Measurements from ENCODE around the gene FAM171A1.
"Not testable (repeated sequence)": the region's sequence is repeated elsewhere in the genome, so short reads cannot be mapped to it uniquely, and the experiment has no call there.

FAM171A1 gene

DNA sequence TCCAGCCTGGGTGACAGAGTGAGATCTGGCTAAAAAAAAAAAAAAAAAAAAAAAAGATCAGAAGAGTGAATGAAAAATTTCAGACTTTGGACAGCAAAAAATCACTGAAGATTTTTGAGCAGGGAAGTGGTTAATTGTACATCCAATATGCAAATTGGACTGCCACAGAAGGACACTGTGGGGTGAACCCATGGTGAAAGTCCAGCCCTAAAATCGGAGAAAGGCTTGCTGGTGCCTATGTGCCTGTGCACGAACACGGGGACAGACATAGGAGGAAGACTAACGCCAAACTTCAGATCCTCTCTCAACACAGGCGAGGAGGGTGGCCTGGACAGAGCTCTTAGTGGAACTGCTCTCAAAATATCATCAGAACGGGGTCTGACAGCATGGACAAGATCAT is 65.5 kb downstream of the FAM171A1 start:
- no peaks in the 10 kb centered on the region for H3K4me1 ChIP-seq (ENCODE audit: control insufficient read depth, insufficient read depth, low read length)
- H3K27ac ChIP-seq (ENCODE audit: low read length), result no peak overlapping the region
- no peaks in the 10 kb centered on the region for H3K27me3 ChIP-seq (ENCODE audit: control insufficient read depth in 1 of 2, insufficient read depth in 2 of 2, low read length in 2 of 2)
- no peaks in the 10 kb centered on the region for H3K9me3 ChIP-seq (ENCODE audit: control insufficient read depth in 2 of 2, low read length in 2 of 2)
- H3K4me3 ChIP-seq (ENCODE audit: low read length in 2 of 2), result no peak overlapping the region
- H3K36me3 ChIP-seq (ENCODE audit: control insufficient read depth in 2 of 2, insufficient read depth in 2 of 2, low read length in 2 of 2), result no peaks in the 10 kb centered on the region
- H3K9ac ChIP-seq (ENCODE audit: low read length in 2 of 2), result no peak overlapping the region

DNA sequence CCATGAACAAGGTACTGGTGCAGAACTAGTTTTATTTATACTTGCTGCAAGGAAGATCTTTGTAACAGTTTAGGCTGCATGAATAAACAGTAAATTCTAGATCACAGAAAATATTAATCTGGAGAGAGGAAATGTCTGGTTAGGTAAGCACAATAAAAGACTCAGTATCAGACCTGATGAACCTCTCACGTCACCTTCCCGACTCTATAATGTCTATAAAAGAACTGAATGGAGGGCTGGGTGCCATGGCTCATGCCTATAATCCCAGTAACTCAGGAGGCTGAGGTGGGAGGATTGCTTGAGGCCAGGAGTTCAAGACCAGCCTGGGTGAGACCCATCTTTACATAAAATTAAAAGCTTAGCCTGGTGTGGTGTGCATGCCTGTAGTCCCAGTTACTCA is 65.9 kb downstream of the FAM171A1 start:
- Histone ChIP-seq H3K9ac (ENCODE audit: low read length in 2 of 2) (no peak overlapping the region), H3K27me3 (ENCODE audit: control insufficient read depth in 1 of 2, insufficient read depth in 2 of 2, low read length in 2 of 2) (no peaks in the 10 kb centered on the region), H3K27ac (ENCODE audit: low read length) (no peak overlapping the region), H3K9me3 (ENCODE audit: control insufficient read depth in 2 of 2, low read length in 2 of 2) (no peaks in the 10 kb centered on the region), H3K4me3 (ENCODE audit: low read length in 2 of 2) (no peak overlapping the region), H3K36me3 (ENCODE audit: control insufficient read depth in 2 of 2, insufficient read depth in 2 of 2, low read length in 2 of 2) (no peaks in the 10 kb centered on the region), H3K4me1 (ENCODE audit: control insufficient read depth, insufficient read depth, low read length) (no peaks in the 10 kb centered on the region)

DNA sequence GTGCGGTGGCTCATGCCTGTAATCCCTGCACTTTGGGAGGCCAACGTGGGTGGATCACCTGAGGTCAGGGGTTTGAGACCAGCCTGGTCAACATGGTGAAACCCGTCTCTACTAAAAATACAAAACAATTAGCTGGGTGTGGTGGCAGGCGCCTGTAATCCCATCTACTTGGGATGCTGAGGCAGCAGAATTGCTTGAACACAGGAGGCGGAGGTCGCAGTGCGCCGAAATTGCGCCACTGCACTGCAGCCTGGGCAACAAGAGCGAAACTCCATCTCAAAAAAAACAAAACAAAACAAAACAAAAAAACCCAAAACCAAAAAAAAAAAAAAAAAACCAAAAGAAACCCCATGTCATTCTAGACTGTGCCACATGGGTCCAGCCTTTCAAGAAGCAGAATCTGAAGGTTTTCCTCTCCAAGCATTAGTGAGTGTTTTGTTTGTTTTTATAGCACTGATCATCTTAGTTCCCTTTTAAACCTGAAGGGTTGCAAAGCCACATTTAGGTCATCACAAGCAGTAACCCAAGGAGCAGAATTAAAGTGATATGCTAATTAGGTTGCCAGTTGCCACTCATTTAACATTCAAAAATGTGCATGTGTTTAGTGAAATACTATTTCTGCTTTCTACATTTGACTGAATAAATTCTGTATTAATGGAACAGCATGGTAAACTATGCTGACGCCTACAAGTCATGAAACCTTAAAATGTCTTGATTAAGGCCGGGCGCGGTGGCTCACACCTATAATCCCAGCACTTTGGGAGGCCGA is 68.7 kb downstream of the FAM171A1 start:
- not testable (repeated sequence) for H3K36me3 ChIP-seq (ENCODE audit: control insufficient read depth in 2 of 2, insufficient read depth in 2 of 2, low read length in 2 of 2); H3K4me1 ChIP-seq (ENCODE audit: control insufficient read depth, insufficient read depth, low read length); H3K27me3 ChIP-seq (ENCODE audit: control insufficient read depth in 1 of 2, insufficient read depth in 2 of 2, low read length in 2 of 2); H3K9ac ChIP-seq (ENCODE audit: low read length in 2 of 2); H3K4me3 ChIP-seq (ENCODE audit: low read length in 2 of 2); H3K9me3 ChIP-seq (ENCODE audit: control insufficient read depth in 2 of 2, low read length in 2 of 2); H3K27ac ChIP-seq (ENCODE audit: low read length)

DNA sequence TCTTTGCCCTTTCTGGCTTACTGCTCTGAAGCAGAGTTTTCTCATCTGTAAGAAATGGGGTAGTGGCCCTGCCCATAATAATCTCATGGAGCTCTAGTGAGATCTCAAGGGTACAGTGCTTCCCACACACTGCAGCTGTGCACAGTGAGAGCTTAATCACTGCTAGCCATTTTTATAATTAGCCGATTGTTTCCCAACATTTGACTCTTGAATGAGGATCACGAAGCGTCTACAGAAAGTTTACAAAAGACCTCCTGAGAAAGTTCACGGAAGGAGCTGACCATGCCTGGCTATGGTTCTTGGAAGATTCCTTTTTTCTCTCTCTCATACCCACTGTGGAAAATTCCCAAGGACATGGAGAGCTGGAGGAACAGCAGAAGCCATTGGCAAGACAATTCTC is 70.4 kb downstream of the FAM171A1 start:
- H3K9me3 ChIP-seq (ENCODE audit: control insufficient read depth in 2 of 2, low read length in 2 of 2), result no peaks in the 10 kb centered on the region
- H3K9ac ChIP-seq (ENCODE audit: low read length in 2 of 2), result no peak overlapping the region
- H3K4me1 ChIP-seq (ENCODE audit: control insufficient read depth, insufficient read depth, low read length), result peaks cover 7% of the 10 kb centered on the region
- no peaks in the 10 kb centered on the region for H3K27me3 ChIP-seq (ENCODE audit: control insufficient read depth in 1 of 2, insufficient read depth in 2 of 2, low read length in 2 of 2)
- H3K27ac ChIP-seq (ENCODE audit: low read length), result no peak overlapping the region
- H3K4me3 ChIP-seq (ENCODE audit: low read length in 2 of 2), result no peak overlapping the region
- no peaks in the 10 kb centered on the region for H3K36me3 ChIP-seq (ENCODE audit: control insufficient read depth in 2 of 2, insufficient read depth in 2 of 2, low read length in 2 of 2)

DNA sequence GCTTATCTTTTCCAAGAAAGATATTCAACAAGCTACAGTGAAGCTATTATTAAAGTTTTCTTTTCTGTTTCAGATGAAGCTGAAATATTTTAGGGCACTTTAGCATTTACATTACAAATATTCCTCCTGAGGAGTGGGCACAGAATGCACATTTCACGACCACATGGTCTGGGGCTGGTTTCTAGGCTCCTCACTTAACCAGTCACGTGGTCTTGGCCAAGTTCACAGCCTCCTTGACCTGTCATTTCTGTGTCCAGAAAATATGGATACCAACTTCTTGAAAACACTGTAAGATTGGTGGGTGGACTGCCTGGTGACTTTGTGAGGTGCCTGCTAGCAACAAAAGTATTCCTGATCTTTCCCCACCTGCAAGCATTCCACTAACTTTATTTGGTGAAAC is 70.9 kb downstream of the FAM171A1 start:
- Histone ChIP-seq H3K4me1 (ENCODE audit: control insufficient read depth, insufficient read depth, low read length) (peaks cover 10% of the 10 kb centered on the region), H3K4me3 (ENCODE audit: low read length in 2 of 2) (no peak overlapping the region), H3K9ac (ENCODE audit: low read length in 2 of 2) (no peak overlapping the region), H3K27me3 (ENCODE audit: control insufficient read depth in 1 of 2, insufficient read depth in 2 of 2, low read length in 2 of 2) (no peaks in the 10 kb centered on the region), H3K9me3 (ENCODE audit: control insufficient read depth in 2 of 2, low read length in 2 of 2) (no peaks in the 10 kb centered on the region), H3K36me3 (ENCODE audit: control insufficient read depth in 2 of 2, insufficient read depth in 2 of 2, low read length in 2 of 2) (no peaks in the 10 kb centered on the region), H3K27ac (ENCODE audit: low read length) (no peak overlapping the region)

DNA sequence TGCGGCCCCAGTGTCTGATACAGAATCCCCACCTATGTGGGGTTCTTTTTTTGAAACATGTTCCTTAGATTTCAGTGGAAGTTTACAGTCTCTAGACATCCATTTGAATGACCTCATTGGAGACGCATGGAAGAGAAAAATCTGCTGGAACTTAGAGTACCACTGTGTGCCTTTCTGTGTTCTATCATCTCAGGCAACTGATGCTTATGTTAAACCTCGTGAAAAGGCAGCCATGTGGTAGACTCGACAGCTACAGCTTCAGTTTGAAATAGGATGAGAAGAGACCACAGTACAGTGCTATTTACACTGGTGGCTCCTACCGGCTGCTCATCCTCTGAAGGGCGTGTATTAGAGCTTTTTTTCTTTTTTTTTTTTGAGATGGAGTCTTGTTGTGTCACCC is 74.4 kb downstream of the FAM171A1 start:
- H3K9ac ChIP-seq (ENCODE audit: low read length in 2 of 2), result no peak overlapping the region
- H3K27ac ChIP-seq (ENCODE audit: low read length), result no peak overlapping the region
- no peaks in the 10 kb centered on the region for H3K36me3 ChIP-seq (ENCODE audit: control insufficient read depth in 2 of 2, insufficient read depth in 2 of 2, low read length in 2 of 2)
- no peaks in the 10 kb centered on the region for H3K9me3 ChIP-seq (ENCODE audit: control insufficient read depth in 2 of 2, low read length in 2 of 2)
- H3K27me3 ChIP-seq (ENCODE audit: control insufficient read depth in 1 of 2, insufficient read depth in 2 of 2, low read length in 2 of 2), result no peaks in the 10 kb centered on the region
- H3K4me3 ChIP-seq (ENCODE audit: low read length in 2 of 2), result no peak overlapping the region
- peaks cover 22% of the 10 kb centered on the region for H3K4me1 ChIP-seq (ENCODE audit: control insufficient read depth, insufficient read depth, low read length)

DNA sequence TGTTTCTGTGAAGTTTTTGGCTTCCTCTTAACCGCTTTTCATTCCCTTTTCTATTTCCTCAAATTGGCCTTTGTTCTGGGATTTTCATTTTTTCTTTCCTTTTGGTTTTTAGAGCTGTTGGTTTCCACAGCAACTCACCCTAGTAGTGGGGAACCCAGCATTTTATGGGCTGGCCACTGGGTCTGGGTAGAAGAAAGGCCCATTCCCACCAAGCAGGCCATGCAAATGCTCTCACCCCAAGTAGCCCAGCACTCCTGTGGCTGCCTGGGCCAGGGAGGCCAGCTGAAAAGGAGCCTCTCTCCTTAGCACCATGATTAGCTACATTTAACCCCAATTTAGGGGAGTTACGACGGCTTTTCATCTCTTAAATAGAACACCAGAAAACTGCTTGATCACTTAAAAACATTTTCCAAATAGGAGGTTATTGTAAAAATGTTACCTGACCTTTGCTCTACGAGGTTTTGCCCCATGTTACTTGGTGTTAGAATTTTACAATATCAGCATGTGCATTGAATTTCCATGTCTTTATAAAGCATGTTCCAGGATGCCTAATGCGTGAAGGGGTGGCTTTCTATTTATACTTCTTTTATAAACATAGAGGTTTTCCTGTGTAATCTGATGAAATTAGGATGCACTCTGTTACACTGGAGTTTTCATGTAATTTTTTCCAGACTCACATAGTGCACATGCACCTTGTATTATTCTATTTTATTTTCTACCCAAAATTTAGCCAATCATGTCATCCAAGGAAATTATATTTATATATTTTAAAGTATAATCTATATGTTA is 75.4 kb downstream of the FAM171A1 start:
- no peaks in the 10 kb centered on the region for H3K27me3 ChIP-seq (ENCODE audit: control insufficient read depth in 1 of 2, insufficient read depth in 2 of 2, low read length in 2 of 2)
- H3K9me3 ChIP-seq (ENCODE audit: control insufficient read depth in 2 of 2, low read length in 2 of 2), result no peaks in the 10 kb centered on the region
- no peak overlapping the region for H3K27ac ChIP-seq (ENCODE audit: low read length)
- H3K4me3 ChIP-seq (ENCODE audit: low read length in 2 of 2), result peak overlapping the region in 1 of 2 donors; percentile 12
- H3K36me3 ChIP-seq (ENCODE audit: control insufficient read depth in 2 of 2, insufficient read depth in 2 of 2, low read length in 2 of 2), result no peaks in the 10 kb centered on the region
- peak overlapping the region in 1 of 2 donors; percentile 15 for H3K9ac ChIP-seq (ENCODE audit: low read length in 2 of 2)
- peaks cover 22% of the 10 kb centered on the region for H3K4me1 ChIP-seq (ENCODE audit: control insufficient read depth, insufficient read depth, low read length)

DNA sequence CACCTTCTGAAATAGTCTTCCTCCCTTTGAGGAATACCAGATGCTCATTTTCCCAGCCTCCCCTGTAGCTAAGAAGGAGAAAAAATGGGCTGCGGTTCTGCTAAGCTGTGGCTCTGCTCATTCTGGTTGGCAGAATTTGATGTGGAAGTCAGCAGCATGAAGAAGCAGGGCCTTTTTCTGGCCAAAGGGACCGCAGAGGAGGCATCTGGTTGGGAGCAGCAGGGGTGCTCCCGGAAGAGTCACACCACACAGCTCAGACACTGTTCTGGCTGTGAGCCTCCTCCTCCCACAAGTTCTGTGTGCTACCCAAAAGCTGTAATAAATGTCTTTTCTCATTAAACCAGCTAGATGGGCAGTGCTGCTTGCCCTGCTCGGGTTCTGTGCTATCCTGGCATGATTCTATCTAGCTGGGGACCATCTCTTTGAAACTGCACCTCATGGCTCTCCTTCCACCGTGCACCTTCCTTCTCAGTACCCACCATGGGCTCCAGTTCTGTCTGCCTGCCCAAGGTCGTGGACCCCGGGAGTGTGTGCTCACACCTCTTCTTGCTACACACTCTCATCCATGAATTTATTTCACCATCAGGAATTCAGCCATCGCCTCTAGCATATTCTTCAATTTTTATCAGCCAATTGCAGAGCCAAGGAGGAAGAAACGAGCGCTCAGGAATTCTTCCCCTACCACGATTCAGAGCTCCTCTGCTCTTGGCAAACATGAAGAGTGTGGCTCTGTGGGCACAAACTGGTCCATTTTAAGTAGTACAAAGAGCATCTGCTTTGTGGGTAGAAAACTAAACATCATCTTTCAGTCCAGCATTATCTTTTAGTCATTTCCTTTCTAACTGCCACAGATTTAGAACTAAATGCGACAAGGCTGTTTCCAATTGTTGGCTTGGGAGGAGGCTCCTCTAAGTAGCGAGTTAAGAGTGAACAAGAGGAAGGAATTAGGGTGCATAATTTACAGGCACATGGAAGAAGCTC is 76.9 kb downstream of the FAM171A1 start:
- Histone ChIP-seq H3K4me1 (ENCODE audit: control insufficient read depth, insufficient read depth, low read length) (peaks cover 26% of the 10 kb centered on the region), H3K27ac (ENCODE audit: low read length) (peak overlapping the region; percentile 31), H3K27me3 (ENCODE audit: control insufficient read depth in 1 of 2, insufficient read depth in 2 of 2, low read length in 2 of 2) (no peaks in the 10 kb centered on the region), H3K36me3 (ENCODE audit: control insufficient read depth in 2 of 2, insufficient read depth in 2 of 2, low read length in 2 of 2) (no peaks in the 10 kb centered on the region), H3K9me3 (ENCODE audit: control insufficient read depth in 2 of 2, low read length in 2 of 2) (no peaks in the 10 kb centered on the region), H3K4me3 (ENCODE audit: low read length in 2 of 2) (peak overlapping the region in 1 of 2 donors; percentile 8), H3K9ac (ENCODE audit: low read length in 2 of 2) (no peak overlapping the region)

DNA sequence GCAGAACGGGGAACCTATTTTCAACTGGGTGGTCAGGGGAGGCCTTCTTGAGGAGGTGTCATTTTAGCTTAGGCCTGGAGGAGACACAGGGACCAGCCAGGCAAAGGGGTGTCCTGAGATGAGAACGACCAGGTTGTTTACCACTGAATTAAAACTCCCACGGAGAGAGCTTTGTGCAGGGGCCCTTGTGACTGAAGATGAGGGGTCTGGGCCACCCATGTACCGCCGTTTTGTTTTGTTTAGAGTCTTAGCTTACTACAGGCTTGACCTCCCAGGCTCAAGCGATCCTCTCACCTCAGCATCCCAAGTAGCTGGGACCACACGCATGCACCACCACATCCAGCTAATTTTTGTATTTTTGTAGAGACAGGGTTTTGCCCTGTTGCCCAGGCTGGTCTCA is 80.4 kb downstream of the FAM171A1 start:
- H3K9me3 ChIP-seq (ENCODE audit: control insufficient read depth in 2 of 2, low read length in 2 of 2), result no peaks in the 10 kb centered on the region
- no peak overlapping the region for H3K27ac ChIP-seq (ENCODE audit: low read length)
- no peak overlapping the region for H3K4me3 ChIP-seq (ENCODE audit: low read length in 2 of 2)
- H3K36me3 ChIP-seq (ENCODE audit: control insufficient read depth in 2 of 2, insufficient read depth in 2 of 2, low read length in 2 of 2), result no peaks in the 10 kb centered on the region
- H3K9ac ChIP-seq (ENCODE audit: low read length in 2 of 2), result no peak overlapping the region
- H3K27me3 ChIP-seq (ENCODE audit: control insufficient read depth in 1 of 2, insufficient read depth in 2 of 2, low read length in 2 of 2), result no peaks in the 10 kb centered on the region
- H3K4me1 ChIP-seq (ENCODE audit: control insufficient read depth, insufficient read depth, low read length), result peaks cover 19% of the 10 kb centered on the region

DNA sequence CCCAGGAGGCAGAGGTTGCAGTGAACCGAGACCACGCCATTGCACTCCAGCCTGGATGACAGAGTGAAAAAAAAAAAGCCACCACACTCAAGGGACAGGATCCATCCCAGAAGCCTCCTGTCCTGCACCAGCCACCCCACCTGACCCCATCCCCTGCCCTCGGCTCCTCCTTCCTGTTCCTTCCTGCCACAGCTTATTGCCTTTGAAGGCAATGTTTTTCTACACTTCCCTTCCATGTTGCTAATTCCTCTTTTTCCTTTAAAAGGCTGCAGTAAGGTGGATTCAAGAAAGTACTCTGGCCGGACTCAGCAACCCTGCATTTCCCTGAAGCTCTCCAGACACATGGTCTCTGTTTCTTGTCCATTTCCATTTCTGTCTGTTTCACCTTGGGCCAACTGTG is 80.9 kb downstream of the FAM171A1 start:
- Histone ChIP-seq H3K27me3 (ENCODE audit: control insufficient read depth in 1 of 2, insufficient read depth in 2 of 2, low read length in 2 of 2) (no peaks in the 10 kb centered on the region), H3K4me3 (ENCODE audit: low read length in 2 of 2) (no peak overlapping the region), H3K36me3 (ENCODE audit: control insufficient read depth in 2 of 2, insufficient read depth in 2 of 2, low read length in 2 of 2) (no peaks in the 10 kb centered on the region), H3K4me1 (ENCODE audit: control insufficient read depth, insufficient read depth, low read length) (peaks cover 16% of the 10 kb centered on the region), H3K9me3 (ENCODE audit: control insufficient read depth in 2 of 2, low read length in 2 of 2) (no peaks in the 10 kb centered on the region), H3K27ac (ENCODE audit: low read length) (no peak overlapping the region), H3K9ac (ENCODE audit: low read length in 2 of 2) (no peak overlapping the region)
